Stomach (tissue), 4 donors: Measurements from ENCODE around the gene UGT8.

Experiments used
- CTCF ChIP-seq, 7 experiments: fragments of 450-650 bp in 4 of 7; fragments of 200-600 bp in 3 of 7; sonication (generic) in 3 of 7; IDR thresholded peaks; one replicate each; pipeline ENCODE4 v1.5.1; 2016 to 2019; ENCODE audit warnings: antibody characterized with exemption in 7 of 7, control low read depth in 2 of 7, mild to moderate bottlenecking in 1 of 7
- POLR2AphosphoS5 ChIP-seq, 3 donors: sonication (generic); formaldehyde crosslinking; IDR thresholded peaks; one replicate each; pipeline ENCODE4 v1.6.1; 2016; ENCODE audit warnings: antibody characterized with exemption in 3 of 3

GRCh38 chr4:114684462-114684861 is 85.9 kb downstream of the UGT8 start:
- TF ChIP-seq POLR2AphosphoS5 (IDR thresholded peaks at IDR 0.05) (no peak), CTCF (IDR thresholded peaks at IDR 0.05) (no peak)
